Lower leg skin (tissue), 4 donors: ENCODE results near the gene FLOT1. TPM values are rescaled to one million over a fixed set of nuclear protein-coding genes. Genes with fewer than 3 reads are reported as not detected.
A peak's percentile ranks its signal among the peaks of the same experiment; 100 is the strongest.
"Not testable (repeated sequence)": the region's sequence is repeated elsewhere in the genome, so short reads cannot be mapped to it uniquely, and the experiment has no call there.

Source experiments
- DNase-seq, 2 donors: peaks; one replicate each; pipeline ENCODE4 v3.0.0-alpha.2; 2019; ENCODE audit warnings: low spot score in 2 of 2
- H3K4me3 ChIP-seq: fragments of 200-600 bp; sonication (generic); 2 replicates; pipeline ENCODE4 v1.5.1; 2017; ENCODE audit warnings: mild to moderate bottlenecking, low read depth; ENCODE audit not compliant: poor library complexity, severe bottlenecking
- POLR2A ChIP-seq, 2 donors: fragments of 450-650 bp; IDR thresholded peaks; one replicate each; pipeline ENCODE4 v1.6.1; 2016 to 2017; ENCODE audit warnings: antibody characterized with exemption in 2 of 2, mild to moderate bottlenecking in 1 of 2, moderate library complexity in 1 of 2
- WGBS, 2 donors: methylation state at CpG; one replicate each; pipeline ENCODE4 v1.1.5; 2018; 5-methylcytosine and 5-hydroxymethylcytosine counted together
- intact Hi-C: fragments of 100-400 bp; cut with DNase I; formaldehyde crosslinking; loops from one replicate; pipeline ENCODE4 v1.15.0; 2023; ENCODE audit warnings: low total_unique reads
- total RNA-seq, 4 donors: library from RNA; depleted of rRNA; stranded (reverse); fragments of >200 nt; gene quantifications; one replicate each; pipeline ENCODE4 v1.1.0, GENCODE V29; 2016
- TF ChIP-seq, protein P1 (sequence below), 3 donors: fragments of 450-650 bp; IDR thresholded peaks; one replicate each; pipeline ENCODE4 v1.5.1; 2016; ENCODE audit warnings: antibody characterized with exemption in 3 of 3, mild to moderate bottlenecking in 3 of 3, moderate library complexity in 2 of 3

FLOT1 gene
- total RNA-seq, 4 donors from 2014 or later = 40.2 to 64.1 (median 42.5) TPM

DNA sequence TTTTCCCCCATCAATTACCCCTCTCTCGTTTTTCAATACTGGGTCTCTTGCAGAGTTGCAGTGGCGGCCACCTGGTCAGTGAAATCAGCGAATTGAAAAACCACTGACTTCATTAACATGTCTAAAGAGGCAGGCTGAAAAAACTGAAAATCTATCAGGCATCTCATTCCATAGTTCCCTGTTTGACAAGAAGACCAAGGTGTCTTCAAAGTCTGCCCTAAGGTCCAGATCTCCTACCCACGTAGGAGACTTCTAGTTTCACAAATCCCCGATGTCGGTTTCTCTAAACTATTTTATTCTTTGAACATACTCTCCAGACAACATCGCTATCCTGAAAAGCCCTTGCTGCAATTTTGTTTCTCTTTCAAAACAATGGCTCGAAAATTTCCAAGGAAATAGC, 23.1 kb downstream of the FLOT1 start:
- intact Hi-C loops = no loop called here
- no peak for DNase-seq
- TF ChIP-seq, protein P1, sequence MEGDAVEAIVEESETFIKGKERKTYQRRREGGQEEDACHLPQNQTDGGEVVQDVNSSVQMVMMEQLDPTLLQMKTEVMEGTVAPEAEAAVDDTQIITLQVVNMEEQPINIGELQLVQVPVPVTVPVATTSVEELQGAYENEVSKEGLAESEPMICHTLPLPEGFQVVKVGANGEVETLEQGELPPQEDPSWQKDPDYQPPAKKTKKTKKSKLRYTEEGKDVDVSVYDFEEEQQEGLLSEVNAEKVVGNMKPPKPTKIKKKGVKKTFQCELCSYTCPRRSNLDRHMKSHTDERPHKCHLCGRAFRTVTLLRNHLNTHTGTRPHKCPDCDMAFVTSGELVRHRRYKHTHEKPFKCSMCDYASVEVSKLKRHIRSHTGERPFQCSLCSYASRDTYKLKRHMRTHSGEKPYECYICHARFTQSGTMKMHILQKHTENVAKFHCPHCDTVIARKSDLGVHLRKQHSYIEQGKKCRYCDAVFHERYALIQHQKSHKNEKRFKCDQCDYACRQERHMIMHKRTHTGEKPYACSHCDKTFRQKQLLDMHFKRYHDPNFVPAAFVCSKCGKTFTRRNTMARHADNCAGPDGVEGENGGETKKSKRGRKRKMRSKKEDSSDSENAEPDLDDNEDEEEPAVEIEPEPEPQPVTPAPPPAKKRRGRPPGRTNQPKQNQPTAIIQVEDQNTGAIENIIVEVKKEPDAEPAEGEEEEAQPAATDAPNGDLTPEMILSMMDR (IDR thresholded peaks at IDR 0.05) = no peak
- no peak for TF ChIP-seq POLR2A (IDR thresholded peaks at IDR 0.05)
- WGBS, 2 donors = 21 to 22% methylated on average over 8 of the region's 8 CpGs
- H3K4me3 ChIP-seq = no peak overlapping the region

DNA sequence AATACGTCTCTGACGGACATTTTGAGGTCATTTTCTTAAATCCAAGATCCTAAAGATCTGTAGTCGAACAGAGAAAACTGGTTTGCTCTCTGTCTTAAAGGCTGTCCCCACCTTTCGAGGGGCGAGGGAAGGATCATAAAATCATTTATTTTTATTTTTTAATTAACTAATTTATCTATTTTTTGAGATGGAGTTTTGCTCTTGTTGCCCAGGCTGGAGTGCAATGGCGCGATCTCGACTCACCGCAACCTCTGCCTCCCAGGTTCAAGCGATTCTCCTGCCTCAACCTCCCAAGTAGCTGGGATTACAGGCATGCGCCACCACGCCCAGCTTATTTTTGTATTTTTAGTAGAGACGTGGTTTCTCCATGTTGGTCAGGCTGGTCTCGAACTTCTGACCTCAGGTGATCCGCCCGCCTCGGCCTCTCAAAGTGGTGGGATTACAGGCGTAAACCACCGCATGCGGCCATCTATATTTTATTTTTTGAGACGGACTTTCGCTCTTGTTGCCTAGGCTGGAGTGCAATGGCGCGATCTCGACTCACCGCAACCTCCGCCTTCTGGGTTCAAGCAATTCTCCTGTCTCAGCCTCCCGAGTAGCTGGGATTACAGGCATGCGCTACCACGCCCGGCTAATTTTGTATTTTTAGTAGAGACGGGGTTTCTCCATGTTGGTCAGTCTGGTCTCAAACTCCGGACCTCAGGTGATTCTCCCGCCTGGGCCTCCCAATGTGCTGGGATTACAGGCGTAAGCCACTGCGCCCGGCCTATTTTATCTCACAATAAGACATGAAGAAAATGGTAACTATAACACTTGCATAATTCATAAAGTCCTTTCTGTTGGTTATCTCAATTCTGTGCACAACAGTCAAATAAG, 24.4 kb downstream of the FLOT1 start:
- 75 to 76% methylated on average over 37 of the region's 37 CpGs for WGBS, 2 donors
- intact Hi-C loops, DNase-seq, H3K4me3 ChIP-seq: not testable (repeated sequence)

DNA sequence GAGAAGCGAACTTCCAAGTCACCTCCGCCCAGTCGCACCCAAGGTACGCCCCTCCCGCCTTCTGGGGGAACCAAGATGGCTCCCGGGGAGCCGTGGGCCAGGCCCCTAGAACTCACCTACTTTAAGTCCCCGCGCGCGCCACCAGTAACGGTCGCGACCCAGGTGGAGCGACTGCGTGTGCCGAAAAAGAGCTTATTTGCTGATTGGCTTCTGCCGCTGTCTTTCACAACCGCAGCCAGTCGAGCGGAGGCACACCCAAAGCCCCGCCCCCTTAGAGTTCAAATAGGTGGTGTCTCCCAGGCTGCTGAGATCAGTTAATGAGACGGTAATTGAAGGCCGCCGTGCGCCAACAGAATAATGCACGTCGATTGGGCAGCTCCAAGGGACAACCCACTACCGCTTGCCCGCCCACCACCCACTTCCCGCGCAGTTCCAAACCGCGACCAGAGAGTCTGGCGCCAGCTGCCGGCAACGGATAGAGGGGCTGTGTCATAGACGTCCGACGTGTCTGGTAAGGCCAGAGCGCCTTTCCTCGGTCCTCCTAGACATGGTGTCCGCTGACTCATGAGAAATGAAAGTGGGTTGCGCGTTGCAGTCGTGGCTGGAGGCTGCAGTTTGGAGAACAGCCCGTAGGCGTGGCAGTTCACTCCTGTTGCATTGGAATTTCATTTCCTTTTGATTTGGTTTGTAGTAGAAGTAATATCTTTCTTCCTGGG, 25.2 kb downstream of the FLOT1 start, which contains the start of gene MDC1:
MDC1 (minus strand) TSS at position 153 of the 716 bp plus-strand sequence. CDS start 2,106 bp downstream, outside the sequence.
- peak within 1 kb of the TSS; percentile 50 for H3K4me3 ChIP-seq
- peak; percentile 100 for DNase-seq
- WGBS, 2 donors = 0 to 1% methylated on average over 31 to 42 of the region's 48 CpGs
- intact Hi-C loops = no loop called here
- no peak for TF ChIP-seq POLR2A (IDR thresholded peaks at IDR 0.05)
- TF ChIP-seq, protein P1 (IDR thresholded peaks at IDR 0.05) = peak in 1 of 3 donors; percentile 83

DNA sequence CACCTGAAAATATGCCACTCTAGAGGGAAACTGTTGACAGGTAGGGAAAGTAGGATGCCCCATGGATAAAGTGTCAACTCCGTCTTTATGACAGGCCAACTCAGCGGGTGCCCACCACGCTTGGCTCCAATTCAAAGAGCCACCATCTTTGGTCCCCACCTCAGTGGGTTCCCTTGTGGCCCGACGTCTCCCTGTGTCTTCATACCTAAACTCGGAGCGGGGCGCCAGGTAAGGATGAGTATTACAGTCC, 25.7 kb downstream of the FLOT1 start:
- TF ChIP-seq, protein P1 (IDR thresholded peaks at IDR 0.05) = no peak
- no peak for TF ChIP-seq POLR2A (IDR thresholded peaks at IDR 0.05)
- 1 to 3% methylated on average over 8 of the region's 8 CpGs for WGBS, 2 donors
- H3K4me3 ChIP-seq = peak overlapping the region; percentile 50
- intact Hi-C loops = no loop called here
- DNase-seq = no peak

DNA sequence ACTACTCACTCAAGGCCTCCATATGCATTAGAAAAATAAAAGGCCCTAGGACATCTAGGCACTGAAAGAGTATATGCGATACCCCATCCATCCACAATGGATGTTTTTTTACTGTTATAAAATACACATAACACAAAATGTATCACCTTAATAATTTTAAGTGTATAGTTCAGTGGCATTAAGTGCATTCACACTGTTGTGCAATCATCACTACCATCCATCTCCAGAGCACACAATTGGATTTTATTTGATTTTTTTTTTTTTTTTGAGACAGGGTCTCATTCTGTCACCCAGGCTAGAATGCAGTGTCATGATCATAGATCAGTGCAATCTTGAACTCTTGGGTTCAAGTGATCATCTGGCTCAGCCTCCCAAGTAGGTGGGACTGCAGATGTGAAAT, 28.2 kb downstream of the FLOT1 start:
- H3K4me3 ChIP-seq = no peak overlapping the region
- TF ChIP-seq, protein P1 (IDR thresholded peaks at IDR 0.05) = no peak
- TF ChIP-seq POLR2A (IDR thresholded peaks at IDR 0.05) = no peak
- WGBS, 2 donors = 97 to 98% methylated on average over 1 of the region's 1 CpG
- intact Hi-C loops = no loop called here
- DNase-seq = no peak

DNA sequence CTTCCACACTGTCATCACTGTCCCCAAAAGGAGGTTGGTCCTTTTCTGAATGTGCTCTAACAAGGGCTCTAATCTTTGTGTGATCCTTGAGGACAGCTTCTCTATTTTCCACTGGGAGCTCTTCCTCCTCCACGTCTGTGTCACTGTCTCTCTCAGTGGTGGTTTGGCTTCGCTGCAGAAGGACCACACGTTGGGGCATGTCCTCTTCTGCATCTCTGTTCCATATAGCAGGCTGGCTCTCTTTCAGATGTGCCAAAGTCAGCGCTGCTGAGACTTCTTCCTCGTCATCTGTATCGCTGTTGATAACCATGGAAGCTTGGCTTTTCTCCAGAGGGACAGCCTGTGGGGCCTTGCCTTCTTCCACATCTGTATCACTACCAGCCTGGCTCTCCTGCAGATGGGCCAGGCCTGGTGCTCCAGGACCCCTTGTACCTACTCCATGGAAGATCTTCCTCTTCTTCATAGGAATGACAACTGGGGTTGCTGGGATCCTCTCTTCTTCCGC, 30.0 kb downstream of the FLOT1 start:
- DNase-seq = no peak
- intact Hi-C loops = no loop called here
- WGBS, 2 donors = 47 to 73% methylated on average over 7 of the region's 7 CpGs

More for the DNA sequence above, 30.0 kb downstream of the FLOT1 start:
- TF ChIP-seq POLR2A (IDR thresholded peaks at IDR 0.05) = no peak
- TF ChIP-seq, protein P1 (IDR thresholded peaks at IDR 0.05) = no peak
- H3K4me3 ChIP-seq = no peak overlapping the region
